ENCODE measurements around the gene ADM5.

ADM5 gene

GRCh38 chr19:49658566-49659442 lies 30.6 kb upstream of the ADM5 start:
- Histone ChIP-seq H3K9me3 (ENCODE audit: control insufficient read depth in 1 of 2, low read length in 2 of 2) (no peaks in the 10 kb centered on the region), H3K27ac (ENCODE audit: low read depth, low read length) (no peak overlapping the region), H3K4me3 (ENCODE audit: low read depth in 1 of 2, low read length in 2 of 2) (no peak overlapping the region), H3K36me3 (ENCODE audit: control insufficient read depth in 1 of 2, insufficient read depth in 2 of 2, low read length in 2 of 2) (peaks cover 51 to 90% of the 10 kb centered on the region in 2 donors), H3K27me3 (ENCODE audit: control insufficient read depth in 1 of 2, insufficient read depth in 2 of 2, low read length in 2 of 2) (no peaks in the 10 kb centered on the region), H3K9ac (ENCODE audit: low read depth in 1 of 2, low read length in 2 of 2) (no peak overlapping the region), H3K4me1 (ENCODE audit: control insufficient read depth in 1 of 2, insufficient read depth in 2 of 2, low read length in 2 of 2) (peaks cover 5 to 12% of the 10 kb centered on the region in 2 donors)

- Histone ChIP-seq H3K36me3 (ENCODE audit: control insufficient read depth in 1 of 2, insufficient read depth in 2 of 2, low read length in 2 of 2) (peaks cover 43 to 74% of the 10 kb centered on the region in 2 donors), H3K27ac (ENCODE audit: low read depth, low read length) (no peak overlapping the region), H3K4me1 (ENCODE audit: control insufficient read depth in 1 of 2, insufficient read depth in 2 of 2, low read length in 2 of 2) (peaks cover 5 to 23% of the 10 kb centered on the region in 2 donors), H3K27me3 (ENCODE audit: control insufficient read depth in 1 of 2, insufficient read depth in 2 of 2, low read length in 2 of 2) (no peaks in the 10 kb centered on the region), H3K9me3 (ENCODE audit: control insufficient read depth in 1 of 2, low read length in 2 of 2) (no peaks in the 10 kb centered on the region), H3K4me3 (ENCODE audit: low read depth in 1 of 2, low read length in 2 of 2) (no peak overlapping the region), H3K9ac (ENCODE audit: low read depth in 1 of 2, low read length in 2 of 2) (no peak overlapping the region)
Observed at GRCh38 chr19:49660338-49660961, 28.9 kb upstream of the ADM5 start.

- Histone ChIP-seq H3K4me1 (ENCODE audit: control insufficient read depth in 1 of 2, insufficient read depth in 2 of 2, low read length in 2 of 2) (peaks cover 13 to 32% of the 10 kb centered on the region in 2 donors), H3K27ac (ENCODE audit: low read depth, low read length) (no peak overlapping the region), H3K4me3 (ENCODE audit: low read depth in 1 of 2, low read length in 2 of 2) (no peak overlapping the region), H3K27me3 (ENCODE audit: control insufficient read depth in 1 of 2, insufficient read depth in 2 of 2, low read length in 2 of 2) (no peaks in the 10 kb centered on the region), H3K36me3 (ENCODE audit: control insufficient read depth in 1 of 2, insufficient read depth in 2 of 2, low read length in 2 of 2) (peaks cover 29 to 59% of the 10 kb centered on the region in 2 donors), H3K9ac (ENCODE audit: low read depth in 1 of 2, low read length in 2 of 2) (no peak overlapping the region), H3K9me3 (ENCODE audit: control insufficient read depth in 1 of 2, low read length in 2 of 2) (no peaks in the 10 kb centered on the region)
Observed at GRCh38 chr19:49662011-49662410, 27.4 kb upstream of the ADM5 start.

- Histone ChIP-seq H3K9me3 (ENCODE audit: control insufficient read depth in 1 of 2, low read length in 2 of 2) (no peaks in the 10 kb centered on the region), H3K4me1 (ENCODE audit: control insufficient read depth in 1 of 2, insufficient read depth in 2 of 2, low read length in 2 of 2) (peaks cover 13 to 32% of the 10 kb centered on the region in 2 donors), H3K4me3 (ENCODE audit: low read depth in 1 of 2, low read length in 2 of 2) (peak overlapping the region in 1 of 2 donors; percentile 36), H3K9ac (ENCODE audit: low read depth in 1 of 2, low read length in 2 of 2) (peak overlapping the region in 1 of 2 donors; percentile 88), H3K27ac (ENCODE audit: low read depth, low read length) (no peak overlapping the region), H3K27me3 (ENCODE audit: control insufficient read depth in 1 of 2, insufficient read depth in 2 of 2, low read length in 2 of 2) (no peaks in the 10 kb centered on the region), H3K36me3 (ENCODE audit: control insufficient read depth in 1 of 2, insufficient read depth in 2 of 2, low read length in 2 of 2) (peaks cover 29 to 48% of the 10 kb centered on the region in 2 donors)
Observed at GRCh38 chr19:49663224-49663623, 26.2 kb upstream of the ADM5 start.

GRCh38 chr19:49664171-49665035 lies 25.0 kb upstream of the ADM5 start:
- Histone ChIP-seq H3K27me3 (ENCODE audit: control insufficient read depth in 1 of 2, insufficient read depth in 2 of 2, low read length in 2 of 2) (no peaks in the 10 kb centered on the region), H3K4me1 (ENCODE audit: control insufficient read depth in 1 of 2, insufficient read depth in 2 of 2, low read length in 2 of 2) (peaks cover 13 to 32% of the 10 kb centered on the region in 2 donors), H3K4me3 (ENCODE audit: low read depth in 1 of 2, low read length in 2 of 2) (peak overlapping the region; percentile 93 to 94), H3K9me3 (ENCODE audit: control insufficient read depth in 1 of 2, low read length in 2 of 2) (no peaks in the 10 kb centered on the region), H3K36me3 (ENCODE audit: control insufficient read depth in 1 of 2, insufficient read depth in 2 of 2, low read length in 2 of 2) (peaks cover 18 to 36% of the 10 kb centered on the region in 2 donors), H3K27ac (ENCODE audit: low read depth, low read length) (peak overlapping the region; percentile 88), H3K9ac (ENCODE audit: low read depth in 1 of 2, low read length in 2 of 2) (peak overlapping the region; percentile 88 to 93)

- peaks cover 16 to 31% of the 10 kb centered on the region in 2 donors for H3K36me3 ChIP-seq (ENCODE audit: control insufficient read depth in 1 of 2, insufficient read depth in 2 of 2, low read length in 2 of 2)
Observed at GRCh38 chr19:49665036-49665350, 24.4 kb upstream of the ADM5 start.

GRCh38 chr19:49665351-49666119 lies 23.9 kb upstream of the ADM5 start, which contains the start of the genes BCL2L12 and IRF3:
Gene BCL2L12 (plus strand): TSS chr19:49665933. CDS start chr19:49666693, 760 bp downstream.
Gene IRF3 (minus strand): TSS chr19:49665857. CDS start chr19:49664838, 1,019 bp downstream.
- H3K36me3 ChIP-seq (ENCODE audit: control insufficient read depth in 1 of 2, insufficient read depth in 2 of 2, low read length in 2 of 2): peaks cover 16 to 28% of the 10 kb centered on the region in 2 donors
- peak within 1 kb of the TSS; percentile 88 to 93 for H3K9ac ChIP-seq (ENCODE audit: low read depth in 1 of 2, low read length in 2 of 2)
- no peaks in the 10 kb centered on the region for H3K9me3 ChIP-seq (ENCODE audit: control insufficient read depth in 1 of 2, low read length in 2 of 2)
- H3K4me3 ChIP-seq (ENCODE audit: low read depth in 1 of 2, low read length in 2 of 2): peak within 1 kb of the TSS; percentile 93 to 94
- no peaks in the 10 kb centered on the region for H3K27me3 ChIP-seq (ENCODE audit: control insufficient read depth in 1 of 2, insufficient read depth in 2 of 2, low read length in 2 of 2)
- peaks cover 13 to 32% of the 10 kb centered on the region in 2 donors for H3K4me1 ChIP-seq (ENCODE audit: control insufficient read depth in 1 of 2, insufficient read depth in 2 of 2, low read length in 2 of 2)
- peak within 1 kb of the TSS; percentile 88 for H3K27ac ChIP-seq (ENCODE audit: low read depth, low read length)

More at GRCh38 chr19:49665036-49665350, 24.4 kb upstream of the ADM5 start:
- Histone ChIP-seq H3K27me3 (ENCODE audit: control insufficient read depth in 1 of 2, insufficient read depth in 2 of 2, low read length in 2 of 2) (no peaks in the 10 kb centered on the region), H3K27ac (ENCODE audit: low read depth, low read length) (peak overlapping the region; percentile 88), H3K4me1 (ENCODE audit: control insufficient read depth in 1 of 2, insufficient read depth in 2 of 2, low read length in 2 of 2) (peaks cover 13 to 32% of the 10 kb centered on the region in 2 donors), H3K9ac (ENCODE audit: low read depth in 1 of 2, low read length in 2 of 2) (peak overlapping the region; percentile 88 to 93), H3K4me3 (ENCODE audit: low read depth in 1 of 2, low read length in 2 of 2) (peak overlapping the region; percentile 93 to 94), H3K9me3 (ENCODE audit: control insufficient read depth in 1 of 2, low read length in 2 of 2) (no peaks in the 10 kb centered on the region)

- Histone ChIP-seq H3K4me1 (ENCODE audit: control insufficient read depth in 1 of 2, insufficient read depth in 2 of 2, low read length in 2 of 2) (peaks cover 13 to 32% of the 10 kb centered on the region in 2 donors), H3K27me3 (ENCODE audit: control insufficient read depth in 1 of 2, insufficient read depth in 2 of 2, low read length in 2 of 2) (no peaks in the 10 kb centered on the region), H3K9me3 (ENCODE audit: control insufficient read depth in 1 of 2, low read length in 2 of 2) (no peaks in the 10 kb centered on the region), H3K9ac (ENCODE audit: low read depth in 1 of 2, low read length in 2 of 2) (peak overlapping the region; percentile 45 to 88), H3K4me3 (ENCODE audit: low read depth in 1 of 2, low read length in 2 of 2) (peak overlapping the region; percentile 93 to 94), H3K27ac (ENCODE audit: low read depth, low read length) (no peak overlapping the region), H3K36me3 (ENCODE audit: control insufficient read depth in 1 of 2, insufficient read depth in 2 of 2, low read length in 2 of 2) (peaks cover 16 to 24% of the 10 kb centered on the region in 2 donors)
Observed at GRCh38 chr19:49666120-49666444, 23.3 kb upstream of the ADM5 start.

GRCh38 chr19:49667473-49667872 lies 21.9 kb upstream of the ADM5 start:
- no peak overlapping the region for H3K4me3 ChIP-seq (ENCODE audit: low read depth in 1 of 2, low read length in 2 of 2)
- no peaks in the 10 kb centered on the region for H3K27me3 ChIP-seq (ENCODE audit: control insufficient read depth in 1 of 2, insufficient read depth in 2 of 2, low read length in 2 of 2)
- no peaks in the 10 kb centered on the region for H3K9me3 ChIP-seq (ENCODE audit: control insufficient read depth in 1 of 2, low read length in 2 of 2)
- peaks cover 19 to 37% of the 10 kb centered on the region in 2 donors for H3K4me1 ChIP-seq (ENCODE audit: control insufficient read depth in 1 of 2, insufficient read depth in 2 of 2, low read length in 2 of 2)
- peaks cover 7 to 10% of the 10 kb centered on the region in 2 donors for H3K36me3 ChIP-seq (ENCODE audit: control insufficient read depth in 1 of 2, insufficient read depth in 2 of 2, low read length in 2 of 2)
- no peak overlapping the region for H3K27ac ChIP-seq (ENCODE audit: low read depth, low read length)
- no peak overlapping the region for H3K9ac ChIP-seq (ENCODE audit: low read depth in 1 of 2, low read length in 2 of 2)

Data from duodenal mucosa (tissue), 2 donors.